Dedifferentiated amniotic fluid mesenchymal stem cell (primary cell): ENCODE measurements around the gene EMILIN1.

Experiments used
- DNase-seq: peaks from one replicate; pipeline ENCODE4 v3.0.0-alpha.2; 2016; ENCODE audit errors: extremely low spot score

Gene EMILIN1

GRCh38 chr2:27123302-27124150, 45.1 kb downstream of the EMILIN1 start, which contains the start of gene ABHD1:
Gene ABHD1, plus strand, starts transcription at chr2:27123815. Its CDS starts 134 bp downstream, at chr2:27123949.
- DNase-seq, result no peak

GRCh38 chr2:27125104-27125503, 46.7 kb downstream of the EMILIN1 start:
- DNase-seq, result no peak

- DNase-seq, result no peak
Observed at GRCh38 chr2:27126252-27126710, 47.9 kb downstream of the EMILIN1 start.

- no peak for DNase-seq
Observed at GRCh38 chr2:27127883-27128667, 49.7 kb downstream of the EMILIN1 start.

DNA sequence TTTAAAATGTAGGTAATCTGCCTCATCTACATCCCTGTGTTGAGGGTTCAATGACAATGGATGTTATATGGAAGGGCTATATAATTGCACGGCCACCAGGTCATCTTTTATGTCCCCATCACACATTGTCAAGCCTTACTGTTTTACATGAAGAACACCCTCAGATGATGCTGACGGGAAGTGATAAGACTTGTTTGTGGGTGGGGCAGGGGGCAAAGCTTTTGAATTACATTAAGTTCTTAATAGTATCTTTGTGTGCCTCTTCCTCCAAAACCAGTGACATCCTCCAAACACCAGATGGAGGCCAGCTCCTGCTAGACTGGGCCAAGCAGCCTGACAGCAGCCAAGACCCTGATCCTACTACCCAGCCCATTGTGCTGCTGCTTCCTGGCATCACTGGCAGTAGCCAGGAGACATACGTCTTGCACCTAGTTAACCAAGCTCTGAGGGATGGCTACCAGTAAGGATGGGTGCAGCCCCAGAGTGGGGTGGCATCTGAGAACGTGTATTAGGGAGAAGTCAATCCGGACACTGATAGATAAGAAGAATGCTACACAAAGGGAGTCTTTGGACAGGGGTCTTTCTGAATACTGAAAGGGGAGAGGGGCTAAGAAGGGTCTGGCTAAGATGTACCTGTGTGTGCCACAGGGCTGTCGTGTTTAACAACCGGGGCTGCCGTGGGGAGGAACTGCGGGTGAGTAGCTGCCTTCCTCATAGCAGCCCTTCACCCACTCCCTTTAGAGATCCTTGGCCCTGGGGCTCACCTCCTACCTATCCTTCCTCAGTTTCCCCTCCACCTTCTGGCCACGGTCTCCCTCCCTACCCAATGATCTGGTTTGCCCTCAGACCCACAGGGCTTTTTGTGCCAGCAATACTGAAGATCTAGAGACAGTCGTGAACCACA, 50.5 kb downstream of the EMILIN1 start:
- no peak for DNase-seq

- DNase-seq, result no peak
Observed at GRCh38 chr2:27130396-27130795, 52.0 kb downstream of the EMILIN1 start.

- no peak for DNase-seq
Observed at GRCh38 chr2:27131429-27131828, 53.0 kb downstream of the EMILIN1 start.

GRCh38 chr2:27133195-27133875, 54.9 kb downstream of the EMILIN1 start:
- DNase-seq, result no peak

DNA sequence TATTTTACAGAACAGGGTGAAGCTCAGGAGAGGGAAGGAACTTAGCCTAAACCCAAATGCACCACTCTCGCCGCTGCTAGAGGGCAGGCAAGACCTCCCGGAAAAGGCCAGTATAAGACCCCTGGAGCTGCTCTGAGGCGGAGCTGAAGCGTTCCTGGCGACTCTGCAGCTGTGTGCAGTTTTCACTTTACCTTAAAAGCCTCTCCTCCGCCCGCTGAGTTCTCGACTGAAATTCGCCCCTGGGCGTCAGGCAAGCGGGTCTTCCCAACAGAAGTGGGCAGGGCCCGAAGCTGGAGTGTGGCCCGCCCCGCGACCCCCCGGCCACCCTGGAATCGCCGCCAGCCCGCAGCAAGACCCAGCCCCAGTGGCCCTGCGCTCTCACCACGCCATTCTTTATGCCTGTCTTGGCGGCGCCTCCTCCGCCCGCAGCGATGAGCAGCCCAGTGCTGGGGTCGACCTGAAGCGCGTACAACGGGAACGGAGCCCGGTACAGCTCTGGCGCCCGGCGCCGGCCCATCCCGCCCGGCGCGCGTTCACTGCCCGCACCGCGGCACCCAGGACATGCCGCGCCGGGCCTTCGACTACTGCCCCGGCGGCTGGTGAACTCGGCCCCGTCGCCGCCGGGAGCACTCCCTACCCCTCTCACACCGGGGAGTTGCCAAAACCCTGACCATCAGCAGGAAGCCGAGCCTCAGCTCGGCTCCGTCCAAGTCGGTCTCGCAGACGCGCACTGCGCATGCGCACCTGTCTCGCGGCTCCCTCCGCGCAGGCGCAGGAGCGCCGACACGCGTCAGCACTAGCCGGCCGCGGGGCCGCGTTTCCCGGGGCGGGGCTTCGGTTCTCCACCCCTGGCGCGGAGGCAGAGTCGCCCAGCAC, 55.7 kb downstream of the EMILIN1 start, which contains the start of gene PREB:
PREB (minus strand) TSS at position 732 of the 876 bp plus-strand sequence; CDS start at position 517, 215 bp downstream.
- DNase-seq, result peak; percentile 91

DNA sequence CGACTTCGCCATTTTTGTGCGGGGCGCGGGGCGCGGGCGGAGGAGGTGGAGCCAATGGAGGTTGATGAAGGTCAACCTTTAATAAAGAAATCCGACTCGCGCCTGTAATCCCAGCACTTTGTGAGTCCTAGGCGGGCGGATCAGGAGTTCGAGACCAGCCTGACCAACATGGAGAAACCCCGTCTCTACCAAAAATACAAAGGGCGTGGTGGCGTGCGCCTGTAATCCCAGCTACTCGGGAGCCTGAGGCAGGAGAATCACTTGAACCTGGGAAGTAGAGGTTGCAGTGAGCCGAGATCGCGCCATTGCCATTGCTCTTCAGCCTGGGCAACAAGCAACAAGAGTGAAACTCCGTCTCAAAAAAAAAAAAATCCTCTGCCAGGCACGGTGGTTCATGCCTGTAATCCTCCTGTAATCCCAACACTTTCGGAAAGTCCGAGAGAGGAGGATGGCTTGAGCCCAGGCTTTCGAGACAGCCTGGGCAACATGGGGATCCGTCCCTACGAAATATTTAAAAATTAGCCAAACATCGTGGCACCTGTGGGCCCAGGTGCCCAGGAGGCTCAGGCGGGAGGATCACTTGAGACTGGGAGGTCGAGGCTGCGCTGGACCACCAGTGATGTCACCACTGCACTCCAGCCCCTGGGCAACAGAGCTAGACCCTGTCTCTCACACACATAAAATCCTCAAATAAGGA, 56.5 kb downstream of the EMILIN1 start:
- no peak for DNase-seq

GRCh38 chr2:27135478-27135955, 57.1 kb downstream of the EMILIN1 start:
- DNase-seq, result no peak
